RWPE1 (cell line): ENCODE data around the gene GABPB2.

Experiments
- CTCF ChIA-PET: fragments of 350-600 bp; sonication (Branson Sonifier 250); formaldehyde crosslinking; extraction: SDS; loops from one replicate; lab custom pipeline; 2021; lab: Yijun Ruan, JAX
- POLR2A ChIA-PET: fragments of 400-600 bp; formaldehyde crosslinking; extraction: SDS; loops from one replicate; lab custom pipeline; 2020; ENCODE audit warnings: antibody characterized with exemption; ENCODE audit not compliant: low non-redundant PET; lab: Yijun Ruan, JAX
- DNase-seq: peaks from one replicate; pipeline ENCODE4 v3.0.0; 2012; ENCODE audit warnings: low spot score
- H3K27ac ChIP-seq: fragments of 450-650 bp; 2 replicates; pipeline ENCODE4 v1.5.1; 2017
- CTCF ChIP-seq: fragments of 450-650 bp; conservative IDR thresholded peaks from 2 replicates; pipeline ENCODE4 v1.5.1; 2017; ENCODE audit warnings: low read depth, mild to moderate bottlenecking

GABPB2 gene

GRCh38 chr1:151156515-151156819 lies 85.9 kb downstream of the GABPB2 start, which contains the start of gene TNFAIP8L2:
Gene TNFAIP8L2 (plus strand): TSS chr1:151156649. CDS start chr1:151158698, 2,049 bp downstream.
- ChIA-PET CTCF (interaction anchor here (0.6 to 1.2 kb wide), 3 partner anchors 55 to 59 kb away, joined by 3 to 7 read pairs (median 6); no protein-coding TSS in a partner anchor), POLR2A (interaction anchor here (0.5 to 0.6 kb wide), 2 partner anchors 60 to 107 kb away, joined by 4 to 5 read pairs; no protein-coding TSS in a partner anchor)
- TF ChIP-seq CTCF, result no peak
- H3K27ac ChIP-seq, result peak within 1 kb of the TSS; percentile 15
- DNase-seq, result no peak

GRCh38 chr1:151157067-151157531 lies 86.5 kb downstream of the GABPB2 start:
- no peak for TF ChIP-seq CTCF
- ChIA-PET CTCF (interaction anchor here (0.6 to 1.2 kb wide), 3 partner anchors 45 to 60 kb away, joined by 3 to 7 read pairs (median 6); no protein-coding TSS in a partner anchor), POLR2A (interaction anchor here (0.5 kb wide), 1 partner anchor 61 kb away, joined by 4 read pairs; no protein-coding TSS in a partner anchor)
- DNase-seq, result no peak
- peak overlapping the region; percentile 15; the same call in 1 of the 2 replicates for H3K27ac ChIP-seq

GRCh38 chr1:151158326-151158725 lies 87.8 kb downstream of the GABPB2 start:
- H3K27ac ChIP-seq, result no peak overlapping the region
- no peak for DNase-seq
- CTCF ChIA-PET, result interaction anchor here (0.6 to 0.7 kb wide), 3 partner anchors 15 to 1144 kb away, joined by 3 read pairs; partner anchors contain the start of gene GABPB2
- POLR2A ChIA-PET, result no interaction called here
- no peak for TF ChIP-seq CTCF

GRCh38 chr1:151158751-151159251 lies 88.2 kb downstream of the GABPB2 start:
- ChIA-PET POLR2A (no interaction called here), CTCF (no interaction called here)
- TF ChIP-seq CTCF, result no peak
- no peak overlapping the region for H3K27ac ChIP-seq
- DNase-seq, result no peak

GRCh38 chr1:151159373-151159772 lies 88.8 kb downstream of the GABPB2 start:
- ChIA-PET CTCF (interaction anchor here (0.6 kb wide), 2 partner anchors 97 to 154 kb away, joined by 3 to 7 read pairs; no protein-coding TSS in a partner anchor), POLR2A (no interaction called here)
- DNase-seq, result no peak
- no peak for TF ChIP-seq CTCF
- H3K27ac ChIP-seq, result no peak overlapping the region

GRCh38 chr1:151164732-151165280 lies 94.2 kb downstream of the GABPB2 start:
- no peak for TF ChIP-seq CTCF
- peak overlapping the region; percentile 84 for H3K27ac ChIP-seq
- ChIA-PET POLR2A (no interaction called here), CTCF (interaction anchor here (0.6 kb wide), 1 partner anchor 106 kb away, joined by 4 read pairs; the partner anchor contains the start of gene CDC42SE1)
- no peak for DNase-seq
